GM03348 (cell line): ENCODE measurements around the gene CCSER1.
"Not testable (repeated sequence)": the region's sequence is repeated elsewhere in the genome, so short reads cannot be mapped to it uniquely, and the experiment has no call there.

Source experiments
- DNase-seq: peaks from one replicate; pipeline ENCODE4 v3.0.0; 2012; ENCODE audit warnings: low spot score

The CCSER1 gene

GRCh38 chr4:91284480-91284879 is 1157.3 kb downstream of the CCSER1 start:
- DNase-seq = no peak

DNA sequence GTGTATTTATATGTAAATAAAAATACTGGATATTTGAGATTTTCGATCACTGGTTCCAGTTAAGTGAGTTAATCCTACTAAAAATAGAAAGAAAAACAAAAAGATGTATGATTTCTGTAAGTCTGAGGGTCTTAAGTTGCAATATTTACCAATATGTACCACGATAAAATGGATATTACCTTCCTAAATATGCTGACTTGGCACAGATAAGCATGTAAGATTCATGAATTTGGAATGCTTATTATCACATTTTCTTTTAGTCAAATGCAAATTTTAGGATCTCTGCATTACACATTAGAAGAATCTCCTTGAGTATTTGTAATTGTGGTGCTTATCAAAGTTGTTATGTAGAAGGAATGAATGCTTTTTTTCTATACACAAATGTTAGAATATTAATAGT is 1158.3 kb downstream of the CCSER1 start:
- DNase-seq = no peak

DNA sequence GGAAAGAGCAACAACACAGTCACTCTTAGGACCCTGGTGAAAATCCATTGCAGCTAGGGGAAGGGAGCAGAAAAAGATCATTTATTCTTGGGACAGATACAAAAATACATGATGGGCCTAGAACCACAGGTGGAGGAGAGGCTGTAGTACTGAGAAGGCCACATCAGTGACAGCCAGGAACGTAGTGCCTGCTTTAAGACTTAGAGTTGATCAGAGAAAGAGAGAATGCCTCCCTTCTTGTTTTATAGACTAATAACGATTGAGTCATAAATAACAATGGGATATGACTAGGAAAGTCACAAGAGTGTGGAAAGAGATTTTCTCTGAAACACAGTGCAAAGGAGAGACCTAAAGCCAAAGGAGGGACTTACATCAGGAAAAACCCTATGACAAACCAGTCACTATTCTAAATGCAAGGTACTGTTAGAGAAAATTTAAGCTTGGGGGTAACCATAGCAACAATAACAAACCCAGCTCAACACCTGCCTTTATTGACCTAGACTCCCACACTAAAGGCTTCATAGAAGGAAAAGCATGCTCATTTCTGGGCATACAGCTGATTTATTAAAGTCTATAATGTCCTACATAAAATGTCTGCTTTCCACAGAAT is 1161.6 kb downstream of the CCSER1 start:
- no peak for DNase-seq

- DNase-seq = no peak
Observed at GRCh38 chr4:91298156-91298700, 1171.0 kb downstream of the CCSER1 start.

GRCh38 chr4:91298824-91299223 is 1171.6 kb downstream of the CCSER1 start:
- no peak for DNase-seq

DNA sequence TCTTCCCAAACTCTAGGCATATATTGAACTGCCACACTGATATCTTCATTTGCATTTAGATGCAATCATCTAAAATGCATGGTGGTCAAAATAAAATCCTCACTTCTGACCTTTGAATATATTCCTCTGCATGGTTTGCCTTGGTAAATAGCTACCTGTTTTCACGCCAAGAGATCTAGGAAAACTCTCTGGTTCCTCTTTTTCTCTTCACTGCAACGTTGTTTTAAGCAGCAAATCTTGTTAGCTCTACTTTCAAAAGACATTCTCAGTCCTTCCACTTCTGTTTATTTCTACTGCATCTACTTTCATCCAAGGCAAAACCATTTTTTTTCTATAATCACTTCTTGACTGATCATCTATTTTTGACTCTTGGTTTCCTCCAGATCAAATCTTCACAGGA is 1174.9 kb downstream of the CCSER1 start:
- DNase-seq = no peak

GRCh38 chr4:91304292-91304691 is 1177.1 kb downstream of the CCSER1 start:
- DNase-seq = no peak

- DNase-seq = no peak
Observed at GRCh38 chr4:91317434-91317833, 1190.2 kb downstream of the CCSER1 start.

DNA sequence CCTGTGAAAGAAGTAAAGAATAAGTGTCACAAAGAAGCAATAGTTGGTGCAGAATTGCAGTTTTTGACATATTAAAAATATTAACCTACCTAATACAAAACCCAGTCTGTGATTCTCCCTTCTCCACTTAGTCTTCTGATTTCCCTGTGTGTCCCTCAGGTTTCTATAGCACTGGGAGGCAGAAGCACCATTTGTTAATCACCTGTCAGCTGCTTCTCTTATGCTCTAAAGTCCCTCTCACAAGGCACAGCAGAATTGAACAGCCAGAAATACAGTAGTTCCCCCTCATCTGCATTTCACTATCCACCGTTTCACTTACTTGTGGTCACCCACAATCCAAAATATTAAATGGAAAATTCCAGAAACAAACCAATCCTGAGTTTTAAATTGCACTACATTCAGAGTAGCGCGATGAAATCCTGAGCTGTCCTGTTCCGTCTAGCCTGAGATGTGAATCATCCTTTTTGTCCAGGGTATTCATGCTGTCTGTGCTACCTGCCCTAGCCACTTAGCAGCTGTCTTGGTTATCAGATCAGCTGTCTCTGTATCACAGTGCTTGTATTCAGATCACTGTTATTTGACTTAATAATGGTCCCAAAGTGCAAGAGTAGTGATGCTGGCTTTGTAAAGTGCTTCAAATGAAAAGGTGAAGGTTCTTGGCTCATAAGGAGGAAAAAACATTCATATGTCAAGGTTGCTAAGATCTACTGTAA is 1192.5 kb downstream of the CCSER1 start:
- DNase-seq = no peak

- no peak for DNase-seq
Observed at GRCh38 chr4:91322961-91323360, 1195.8 kb downstream of the CCSER1 start.

DNA sequence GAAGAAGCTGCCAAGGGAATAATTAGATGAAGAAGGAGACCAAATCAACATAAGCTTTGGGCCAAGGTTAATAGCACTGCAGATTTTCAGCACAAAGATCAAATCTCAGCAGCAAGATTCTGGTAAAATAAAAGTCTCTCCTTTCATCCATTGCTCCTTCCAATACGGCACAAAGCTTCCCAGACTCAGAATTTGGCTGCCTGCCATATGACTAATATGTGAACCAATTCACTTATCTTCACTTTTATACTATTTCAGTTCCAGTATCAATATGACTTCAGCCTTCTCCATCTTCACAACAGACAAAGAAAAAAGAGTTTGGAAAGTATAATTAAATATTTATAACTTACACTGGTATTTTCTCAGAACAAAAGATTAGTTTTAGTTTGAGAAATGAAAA is 1198.3 kb downstream of the CCSER1 start:
- DNase-seq = no peak

- DNase-seq = not testable (repeated sequence)
Observed at GRCh38 chr4:91326167-91326566, 1199.0 kb downstream of the CCSER1 start.

- DNase-seq = no peak
Observed at GRCh38 chr4:91330555-91331137, 1203.5 kb downstream of the CCSER1 start.

- DNase-seq = no peak
Observed at GRCh38 chr4:91340822-91341221, 1213.6 kb downstream of the CCSER1 start.

DNA sequence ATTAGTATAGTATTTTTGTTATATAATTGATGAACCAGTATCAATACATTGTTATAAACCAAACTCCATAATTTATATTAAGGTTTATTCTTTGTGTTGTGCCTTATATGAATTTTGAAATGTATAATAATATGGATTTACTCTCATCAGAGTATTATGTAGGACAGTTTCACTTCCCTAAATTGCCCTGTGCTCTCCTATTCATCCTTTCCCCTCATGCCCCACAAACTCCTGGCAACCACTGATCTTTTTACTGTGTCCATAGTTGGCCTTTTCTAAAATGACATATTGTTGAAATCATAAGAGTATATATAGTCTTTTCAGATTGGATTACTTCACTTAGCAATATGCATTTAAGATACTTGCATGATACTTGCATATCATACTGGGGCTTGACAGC is 1218.4 kb downstream of the CCSER1 start:
- DNase-seq = no peak

DNA sequence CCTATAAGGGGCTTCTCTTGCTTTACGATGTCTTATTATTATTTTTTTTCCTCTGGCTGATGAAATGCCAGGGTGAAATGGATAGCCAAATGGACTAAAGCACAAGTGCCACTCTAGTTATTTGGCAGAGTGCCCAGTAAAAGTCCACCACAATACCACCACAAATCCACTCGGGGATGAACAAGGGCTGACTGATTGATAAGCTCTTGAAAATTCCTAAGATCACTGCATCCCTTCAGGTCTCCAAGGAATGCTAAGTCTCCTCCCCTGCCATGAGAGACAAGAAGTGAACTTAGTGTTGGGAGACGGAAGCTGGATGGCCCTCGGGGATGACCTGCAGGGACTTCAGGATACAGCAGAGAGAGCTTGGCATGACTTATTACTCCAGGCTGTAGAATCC is 1229.3 kb downstream of the CCSER1 start:
- DNase-seq = not testable (repeated sequence)

- DNase-seq = not testable (repeated sequence)
Observed at GRCh38 chr4:91358016-91358415, 1230.8 kb downstream of the CCSER1 start.

GRCh38 chr4:91358621-91359020 is 1231.4 kb downstream of the CCSER1 start:
- DNase-seq = not testable (repeated sequence)

GRCh38 chr4:91359041-91360031 is 1232.1 kb downstream of the CCSER1 start:
- no peak for DNase-seq

- DNase-seq = no peak
Observed at GRCh38 chr4:91362125-91362524, 1234.9 kb downstream of the CCSER1 start.

DNA sequence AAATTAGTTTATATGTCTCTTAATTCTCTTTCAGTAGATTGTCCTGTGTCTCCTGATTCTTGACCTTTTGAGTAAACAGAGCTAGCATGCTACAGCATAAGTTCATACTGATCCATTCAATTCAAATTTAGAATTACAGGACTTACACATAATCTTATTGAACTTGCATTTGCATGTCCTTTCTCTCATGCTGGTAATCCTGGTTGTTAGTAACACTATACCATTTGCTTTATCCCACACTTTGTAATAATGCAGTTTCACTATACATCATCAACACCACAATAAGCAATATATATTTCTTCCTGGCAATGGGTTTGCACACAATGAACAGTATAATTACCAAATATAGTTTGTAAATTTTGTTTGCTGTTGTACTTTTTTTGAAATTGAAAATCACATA is 1239.4 kb downstream of the CCSER1 start:
- DNase-seq = no peak

GRCh38 chr4:91369116-91369515 is 1241.9 kb downstream of the CCSER1 start:
- no peak for DNase-seq
